Measurements from ENCODE around the gene RPS6KA1. TPM values are rescaled to one million over a fixed set of nuclear protein-coding genes. Genes with fewer than 3 reads are reported as not detected.

Gene RPS6KA1
- total and polyA plus RNA-seq, 2 of the 8 experiments (the other 6 are each of a cell fraction or from before 2014, with no cell fraction given) = 44.3 to 55.0 TPM

GRCh38 chr1:26607186-26607585 lies 77.6 kb downstream of the RPS6KA1 start (continued):
- TF ChIP-seq, protein P1, sequence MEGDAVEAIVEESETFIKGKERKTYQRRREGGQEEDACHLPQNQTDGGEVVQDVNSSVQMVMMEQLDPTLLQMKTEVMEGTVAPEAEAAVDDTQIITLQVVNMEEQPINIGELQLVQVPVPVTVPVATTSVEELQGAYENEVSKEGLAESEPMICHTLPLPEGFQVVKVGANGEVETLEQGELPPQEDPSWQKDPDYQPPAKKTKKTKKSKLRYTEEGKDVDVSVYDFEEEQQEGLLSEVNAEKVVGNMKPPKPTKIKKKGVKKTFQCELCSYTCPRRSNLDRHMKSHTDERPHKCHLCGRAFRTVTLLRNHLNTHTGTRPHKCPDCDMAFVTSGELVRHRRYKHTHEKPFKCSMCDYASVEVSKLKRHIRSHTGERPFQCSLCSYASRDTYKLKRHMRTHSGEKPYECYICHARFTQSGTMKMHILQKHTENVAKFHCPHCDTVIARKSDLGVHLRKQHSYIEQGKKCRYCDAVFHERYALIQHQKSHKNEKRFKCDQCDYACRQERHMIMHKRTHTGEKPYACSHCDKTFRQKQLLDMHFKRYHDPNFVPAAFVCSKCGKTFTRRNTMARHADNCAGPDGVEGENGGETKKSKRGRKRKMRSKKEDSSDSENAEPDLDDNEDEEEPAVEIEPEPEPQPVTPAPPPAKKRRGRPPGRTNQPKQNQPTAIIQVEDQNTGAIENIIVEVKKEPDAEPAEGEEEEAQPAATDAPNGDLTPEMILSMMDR (IDR thresholded peaks at IDR 0.05; ENCODE audit: control extremely low read depth in 1 of 3, insufficient read depth in 1 of 3, low read depth in 1 of 3, low read length in 3 of 3) = no peak
- TF ChIP-seq GABPA (IDR thresholded peaks at IDR 0.05; ENCODE audit: borderline replicate concordance, insufficient read depth, low read length) (no peak), EZH2 (IDR thresholded peaks at IDR 0.05; ENCODE audit: low read depth, low read length, severe bottlenecking) (no peak)

Measured in H1 (cell line).